HepG2 (cell line): ENCODE measurements around the gene LSM2. TPM values are rescaled to one million over a fixed set of nuclear protein-coding genes. Genes with fewer than 3 reads are reported as not detected.
A peak's percentile ranks its signal among the peaks of the same experiment; 100 is the strongest.

Experiments
- FOXA1 ChIP-seq, 2 experiments: fragments of 450-650 bp in 1 of 2; sonication (generic) in 1 of 2; formaldehyde crosslinking in 1 of 2; IDR thresholded peaks; 2 replicates each; pipeline versions ENCODE4 v1.4.0 to v1.6.1; 2016 to 2020; ENCODE audit warnings: missing genetic modification reagents in 1 of 2
- MED13 ChIP-seq: sonication (generic); formaldehyde crosslinking; IDR thresholded peaks from 2 replicates; pipeline ENCODE4 v1.5.0; 2020; ENCODE audit warnings: missing genetic modification reagents
- MZF1 ChIP-seq: sonication (generic); formaldehyde crosslinking; IDR thresholded peaks from 2 replicates; pipeline ENCODE4 v1.8.1; 2023; ENCODE audit warnings: mild to moderate bottlenecking, missing genetic modification reagents, borderline replicate concordance
- NR2F2 ChIP-seq: IDR thresholded peaks from 2 replicates; pipeline ENCODE4 v1.6.1; 2012; ENCODE audit warnings: low read depth, inconsistent platforms, borderline replicate concordance
- PTBP1 ChIP-seq: fragments of 200-400 bp; formaldehyde crosslinking; IDR thresholded peaks from 2 replicates; pipeline ENCODE4 v1.6.1; 2018; ENCODE audit warnings: low read length, low read depth; ENCODE audit not compliant: poor library complexity, severe bottlenecking
- TCF7L2 ChIP-seq: IDR thresholded peaks from 2 replicates; pipeline ENCODE4 v1.6.1; 2011; ENCODE audit warnings: mild to moderate bottlenecking, low read depth, low read length, moderate library complexity
- THAP7 ChIP-seq: sonication (generic); formaldehyde crosslinking; IDR thresholded peaks from 2 replicates; pipeline ENCODE4 v1.8.1; 2023; ENCODE audit warnings: mild to moderate bottlenecking, missing genetic modification reagents
- ZBTB43 ChIP-seq: sonication (generic); formaldehyde crosslinking; conservative IDR thresholded peaks from 2 replicates; pipeline ENCODE4 v1.4.0; 2020; ENCODE audit warnings: missing genetic modification reagents
- ZNF30 ChIP-seq: sonication (generic); formaldehyde crosslinking; IDR thresholded peaks from 2 replicates; pipeline ENCODE4 v1.5.0; 2020; ENCODE audit warnings: mild to moderate bottlenecking, missing genetic modification reagents
- ZNF318 ChIP-seq: sonication (generic); formaldehyde crosslinking; IDR thresholded peaks from 2 replicates; pipeline ENCODE4 v1.4.0; 2020; ENCODE audit warnings: mild to moderate bottlenecking, missing genetic modification reagents
- ZNF329 ChIP-seq: sonication (generic); formaldehyde crosslinking; IDR thresholded peaks from 2 replicates; pipeline ENCODE4 v1.9.0; 2021; ENCODE audit warnings: low read depth, mild to moderate bottlenecking, missing genetic modification reagents
- ZNF343 ChIP-seq: sonication (generic); formaldehyde crosslinking; IDR thresholded peaks from 2 replicates; pipeline ENCODE4 v1.4.0; 2020; ENCODE audit warnings: mild to moderate bottlenecking, missing genetic modification reagents
- ZNF567 ChIP-seq: sonication (generic); formaldehyde crosslinking; IDR thresholded peaks from 2 replicates; pipeline ENCODE4 v1.8.1; 2023; ENCODE audit warnings: mild to moderate bottlenecking, missing genetic modification reagents, borderline replicate concordance
- ZNF768 ChIP-seq: sonication (generic); formaldehyde crosslinking; IDR thresholded peaks from 2 replicates; pipeline ENCODE4 v1.4.0; 2020; ENCODE audit warnings: missing genetic modification reagents
- polyA plus RNA-seq, 8 experiments: library from polyadenylated mRNA; depleted of rRNA in 3 of 8; stranded (reverse) in 7 of 8; unstranded in 1 of 8; fragments of >200 nt; fragmentation: Illumina TruSeq in 4 of 8; extraction: Trizol in 4 of 8; gene quantifications; 2 replicates each; pipeline versions ENCODE4 v1.2.1 to v1.2.3, GENCODE V29; 2011 to 2016; ENCODE audit warnings: low read depth in 4 of 8, missing spikeins in 1 of 8, mixed read lengths in 1 of 8; ENCODE audit not compliant: insufficient read depth in 1 of 8
- total RNA-seq, 5 experiments: library from RNA; depleted of rRNA; stranded (reverse); fragments of >200 nt; fragmentation: Illumina TruSeq; extraction: Trizol; gene quantifications; 2 replicates each; pipeline ENCODE4 v1.2.3, GENCODE V29; 2016; ENCODE audit warnings: low read depth in 1 of 5
- TF ChIP-seq, protein P1 (sequence below): sonication (generic); formaldehyde crosslinking; IDR thresholded peaks from 2 replicates; pipeline ENCODE4 v1.4.0; 2020; ENCODE audit warnings: missing genetic modification reagents, borderline replicate concordance
- TF ChIP-seq, protein P2 (sequence below): sonication (generic); formaldehyde crosslinking; IDR thresholded peaks from 2 replicates; pipeline ENCODE4 v1.5.1; 2020; ENCODE audit warnings: missing genetic modification reagents, mild to moderate bottlenecking, borderline replicate concordance

The LSM2 gene
- total and polyA plus RNA-seq, 2 of the 13 experiments (the other 11 are each of a cell fraction or from before 2014, with no cell fraction given): 69.4 to 90.5 TPM

GRCh38 chr6:31765910-31766794 is 40.6 kb downstream of the LSM2 start (continued):
- TF ChIP-seq ZBTB43 (CRISPR knock-in tag) (no peak), NR2F2 (no peak), MZF1 (no peak), PTBP1 (no peak), THAP7 (0 out of 2 replicates have a peak, but pooled peaks have one; percentile 58), ZNF567 (CRISPR knock-in tag) (0 out of 2 replicates have a peak, but pooled peaks have one; percentile 79), ZNF343 (CRISPR knock-in tag) (no peak), FOXA1 (IDR thresholded peaks at IDR 0.05) (no peak), FOXA1 (CRISPR knock-in tag; IDR thresholded peaks at IDR 0.05) (no peak), ZNF768 (CRISPR knock-in tag) (no peak), ZNF318 (peak; percentile 70; the same call in 1 of the 2 replicates), ZNF329 (no peak), ZNF30 (CRISPR knock-in tag) (no peak), MED13 (no peak), TCF7L2 (no peak)
- TF ChIP-seq, protein P1, sequence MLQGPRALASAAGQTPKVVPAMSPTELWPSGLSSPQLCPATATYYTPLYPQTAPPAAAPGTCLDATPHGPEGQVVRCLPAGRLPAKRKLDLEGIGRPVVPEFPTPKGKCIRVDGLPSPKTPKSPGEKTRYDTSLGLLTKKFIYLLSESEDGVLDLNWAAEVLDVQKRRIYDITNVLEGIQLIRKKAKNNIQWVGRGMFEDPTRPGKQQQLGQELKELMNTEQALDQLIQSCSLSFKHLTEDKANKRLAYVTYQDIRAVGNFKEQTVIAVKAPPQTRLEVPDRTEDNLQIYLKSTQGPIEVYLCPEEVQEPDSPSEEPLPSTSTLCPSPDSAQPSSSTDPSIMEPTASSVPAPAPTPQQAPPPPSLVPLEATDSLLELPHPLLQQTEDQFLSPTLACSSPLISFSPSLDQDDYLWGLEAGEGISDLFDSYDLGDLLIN (CRISPR knock-in tag): no peak
- TF ChIP-seq, protein P2, sequence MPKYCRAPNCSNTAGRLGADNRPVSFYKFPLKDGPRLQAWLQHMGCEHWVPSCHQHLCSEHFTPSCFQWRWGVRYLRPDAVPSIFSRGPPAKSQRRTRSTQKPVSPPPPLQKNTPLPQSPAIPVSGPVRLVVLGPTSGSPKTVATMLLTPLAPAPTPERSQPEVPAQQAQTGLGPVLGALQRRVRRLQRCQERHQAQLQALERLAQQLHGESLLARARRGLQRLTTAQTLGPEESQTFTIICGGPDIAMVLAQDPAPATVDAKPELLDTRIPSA (CRISPR knock-in tag): no peak
